Calu3 (cell line): Measurements from ENCODE around the gene FAM241B. TPM values are rescaled to one million over a fixed set of nuclear protein-coding genes. Genes with fewer than 3 reads are reported as not detected.

ENCODE experiments used
- BruUV-seq: library from RNA; stranded (reverse); fragments of 400-500 nt; replicated peaks from 2 replicates; lab custom pipeline; 2021; lab: Mats Ljungman, UMichigan
- CTCF ChIA-PET: fragments of 300-600 bp; sonication (Branson Sonifier 250); formaldehyde crosslinking; loops from one replicate; lab custom pipeline; 2022; ENCODE audit warnings: antibody characterized with exemption; lab: Charles Lee
- DNase-seq: peaks from one replicate; pipeline ENCODE4 v3.0.0; 2022
- H3K27ac Mint-ChIP-seq: one replicate; pipeline ENCODE4 v1.8.0; 2022; ENCODE audit warnings: mixed read lengths; ENCODE audit not compliant: unreplicated experiment
- H3K27me3 Mint-ChIP-seq: one replicate; pipeline ENCODE4 v1.8.0; 2022; ENCODE audit warnings: mixed read lengths; ENCODE audit not compliant: unreplicated experiment
- H3K36me3 Mint-ChIP-seq: one replicate; pipeline ENCODE4 v1.8.0; 2022; ENCODE audit warnings: mild to moderate bottlenecking, moderate library complexity, mixed read lengths; ENCODE audit not compliant: insufficient read depth, unreplicated experiment
- H3K4me1 Mint-ChIP-seq: one replicate; pipeline ENCODE4 v1.8.0; 2022; ENCODE audit warnings: mild to moderate bottlenecking, low read depth, mixed read lengths; ENCODE audit not compliant: unreplicated experiment
- H3K4me3 Mint-ChIP-seq: one replicate; pipeline ENCODE4 v1.8.0; 2022; ENCODE audit warnings: mild to moderate bottlenecking, low read depth, moderate library complexity, mixed read lengths; ENCODE audit not compliant: unreplicated experiment
- H3K9me3 Mint-ChIP-seq: one replicate; pipeline ENCODE4 v1.8.0; 2022; ENCODE audit warnings: low read depth, mixed read lengths; ENCODE audit not compliant: unreplicated experiment
- CTCF ChIP-seq: fragments of 200-600 bp; IDR thresholded peaks from one replicate; pipeline ENCODE4 v1.8.0; 2022; ENCODE audit warnings: antibody characterized with exemption; ENCODE audit not compliant: unreplicated experiment
- intact Hi-C: fragments of 100-400 bp; cut with micrococcal nuclease; formaldehyde crosslinking; loops from one replicate; pipeline ENCODE4 v1.10.0; 2022; ENCODE audit not compliant: unreplicated experiment
- total RNA-seq: library from RNA; stranded (reverse); gene quantifications from 2 replicates; pipeline ENCODE4 v1.2.3, GENCODE V29; 2022

The FAM241B gene
- total RNA-seq, 1 experiment from 2014 or later, result 25.2 TPM

- peak; percentile 90 for TF ChIP-seq CTCF
- BruUV-seq, result no TSS peak
- intact Hi-C loops, result loop anchor here (1.0 to 2.0 kb wide), 2 partner anchors 73 to 156 kb away; partner anchors contain the start of gene COL13A1
- H3K27ac Mint-ChIP-seq, result no peak overlapping the region
- H3K4me1 Mint-ChIP-seq, result no peaks in the 10 kb centered on the region
- peak; percentile 85 for DNase-seq
- no peaks in the 10 kb centered on the region for H3K36me3 Mint-ChIP-seq
- CTCF ChIA-PET, result interaction anchor here (0.5 to 1.8 kb wide), 13 partner anchors 14 to 293 kb away, joined by 3 to 20 read pairs (median 4); no protein-coding TSS in a partner anchor
- peaks cover 18% of the 10 kb centered on the region for H3K27me3 Mint-ChIP-seq
- no peaks in the 10 kb centered on the region for H3K9me3 Mint-ChIP-seq
- no peak overlapping the region for H3K4me3 Mint-ChIP-seq
These were observed 14.7 kb downstream of the FAM241B start for GRCh38 chr10:69644658-69645295.

GRCh38 chr10:69645296-69646184 lies 15.5 kb downstream of the FAM241B start:
- no peak for DNase-seq
- Mint-ChIP-seq H3K9me3 (no peaks in the 10 kb centered on the region), H3K36me3 (no peaks in the 10 kb centered on the region), H3K27me3 (peaks cover 18% of the 10 kb centered on the region), H3K27ac (no peak overlapping the region), H3K4me3 (no peak overlapping the region), H3K4me1 (no peaks in the 10 kb centered on the region)
- TF ChIP-seq CTCF, result no peak
- CTCF ChIA-PET, result interaction anchor here (0.5 to 1.8 kb wide), 14 partner anchors 14 to 293 kb away, joined by 3 to 20 read pairs (median 4); no protein-coding TSS in a partner anchor
- intact Hi-C loops, result loop anchor here (2.0 kb wide), 1 partner anchor 155 kb away; the partner anchor contains the start of gene COL13A1
- BruUV-seq, result no TSS peak

GRCh38 chr10:69646185-69647060 lies 16.4 kb downstream of the FAM241B start:
- CTCF ChIA-PET, result interaction anchor here (0.8 to 0.9 kb wide), 2 partner anchors 49 to 70 kb away, joined by 3 to 5 read pairs; no protein-coding TSS in a partner anchor
- no peak for TF ChIP-seq CTCF
- intact Hi-C loops, result no loop called here
- no peak for DNase-seq
- H3K27me3 Mint-ChIP-seq, result peaks cover 21% of the 10 kb centered on the region
- no peaks in the 10 kb centered on the region for H3K4me1 Mint-ChIP-seq
- H3K9me3 Mint-ChIP-seq, result no peaks in the 10 kb centered on the region
- no peak overlapping the region for H3K4me3 Mint-ChIP-seq
- no peak overlapping the region for H3K27ac Mint-ChIP-seq
- BruUV-seq, result no TSS peak
- no peaks in the 10 kb centered on the region for H3K36me3 Mint-ChIP-seq

GRCh38 chr10:69647126-69647525 lies 17.1 kb downstream of the FAM241B start:
- DNase-seq, result no peak
- CTCF ChIA-PET, result interaction anchor here (0.9 kb wide), 1 partner anchor 70 kb away, joined by 3 read pairs; no protein-coding TSS in a partner anchor
- H3K9me3 Mint-ChIP-seq, result no peaks in the 10 kb centered on the region
- intact Hi-C loops, result no loop called here
- no TSS peak for BruUV-seq
- H3K4me3 Mint-ChIP-seq, result no peak overlapping the region
- no peaks in the 10 kb centered on the region for H3K36me3 Mint-ChIP-seq
- H3K27me3 Mint-ChIP-seq, result peaks cover 28% of the 10 kb centered on the region
- no peak for TF ChIP-seq CTCF
- no peaks in the 10 kb centered on the region for H3K4me1 Mint-ChIP-seq
- no peak overlapping the region for H3K27ac Mint-ChIP-seq
